GM12878 (cell line): ENCODE results near the gene SOD2. TPM values are rescaled to one million over a fixed set of nuclear protein-coding genes. Genes with fewer than 3 reads are reported as not detected.
"Not testable (repeated sequence)": the region's sequence is repeated elsewhere in the genome, so short reads cannot be mapped to it uniquely, and the experiment has no call there.

Experiments used
- ATAC-seq: fragments of 200-7000 bp; cut with Tn5 transposase; 3 replicates; pipeline ENCODE4 v1.9.1; 2020; ENCODE audit warnings: mild to moderate bottlenecking, moderate library complexity
- BruUV-seq: library from RNA; stranded (reverse); fragments of 400-500 nt; replicated peaks from 2 replicates; lab custom pipeline; 2021; lab: Mats Ljungman, UMichigan
- CTCF ChIA-PET: fragments of 300-600 bp; sonication (Branson Sonifier 250); formaldehyde crosslinking; extraction: SDS; loops from one replicate; lab custom pipeline; 2021; ENCODE audit warnings: inconsistent platforms; lab: Yijun Ruan, JAX
- POLR2A ChIA-PET: fragments of 350-600 bp; formaldehyde crosslinking; extraction: SDS; loops from one replicate; lab custom pipeline; 2021; ENCODE audit warnings: inconsistent platforms; lab: Charles Lee
- RAD21 ChIA-PET: fragments of 300-600 bp; sonication (Branson Sonifier 250); formaldehyde crosslinking; loops from one replicate; lab custom pipeline; 2023; ENCODE audit warnings: antibody characterized with exemption; ENCODE audit not compliant: unreplicated experiment; lab: Charles Lee
- SMC1A ChIA-PET: fragments of 300-600 bp; sonication (Branson Sonifier 250); formaldehyde crosslinking; loops from one replicate; lab custom pipeline; 2023; ENCODE audit not compliant: unreplicated experiment, uncharacterized antibody; lab: Charles Lee
- DNase-seq: peaks from one replicate; pipeline ENCODE4 v3.0.0-alpha.2; 2011; ENCODE audit warnings: low read depth, low spot score
- FAIRE-seq: peaks from 3 replicates; lab custom pipeline; 2011; peaks lifted over from hg19 to GRCh38; lab: Jason Lieb, UNC
- H2AFZ ChIP-seq: 2 replicates; pipeline ENCODE4 v1.6.0; 2011; ENCODE audit warnings: low read depth, low read length, control low read depth; ENCODE audit not compliant: control insufficient read depth
- H3K27ac ChIP-seq: 2 replicates; pipeline ENCODE4 v1.5.1; 2011; ENCODE audit warnings: control low read depth; ENCODE audit not compliant: control insufficient read depth, insufficient read depth
- H3K27me3 ChIP-seq, 2 experiments: replicated peaks in 1 of 2; 2 replicates each; pipeline versions ENCODE4 v1.6.0 to v1.6.1; 2011; ENCODE audit warnings: low read length in 1 of 2; ENCODE audit not compliant: control insufficient read depth in 2 of 2, insufficient read depth in 2 of 2
- H3K36me3 ChIP-seq, 2 experiments: 2 replicates each; pipeline ENCODE4 v1.5.1; 2011; ENCODE audit warnings: low read length in 1 of 2; ENCODE audit not compliant: control insufficient read depth in 2 of 2, insufficient read depth in 2 of 2
- H3K4me1 ChIP-seq: 2 replicates; pipeline ENCODE4 v1.6.1; 2011; ENCODE audit warnings: mild to moderate bottlenecking, low read length, moderate library complexity, mixed read lengths; ENCODE audit not compliant: control insufficient read depth, insufficient read depth
- H3K4me2 ChIP-seq: 2 replicates; pipeline ENCODE4 v1.6.0; 2011; ENCODE audit warnings: control low read depth; ENCODE audit not compliant: control insufficient read depth, insufficient read depth
- H3K4me3 ChIP-seq: fragments of 200-600 bp; sonication (generic); 2 replicates; pipeline ENCODE4 v1.5.1; 2016
- H3K79me2 ChIP-seq: 2 replicates; pipeline ENCODE4 v1.6.0; 2011; ENCODE audit warnings: low read length; ENCODE audit not compliant: control insufficient read depth, insufficient read depth
- H3K9ac ChIP-seq: 2 replicates; pipeline ENCODE4 v1.8.0; 2011; ENCODE audit warnings: low read length, control low read depth, mixed read lengths; ENCODE audit not compliant: control insufficient read depth, insufficient read depth
- H3K9me3 ChIP-seq: replicated peaks from 3 replicates; pipeline ENCODE4 v1.5.1; 2011; ENCODE audit warnings: mild to moderate bottlenecking, low read length; ENCODE audit not compliant: control insufficient read depth, insufficient read depth
- H4K20me1 ChIP-seq: 2 replicates; pipeline ENCODE4 v1.6.0; 2011; ENCODE audit not compliant: control insufficient read depth, insufficient read depth
- CTCF ChIP-seq, 3 experiments: IDR thresholded peaks in 2 of 3; conservative IDR thresholded peaks in 1 of 3; 2 replicates each; pipeline ENCODE4 v1.5.1; 2011; ENCODE audit warnings: low read depth in 3 of 3, low read length in 3 of 3, mild to moderate bottlenecking in 3 of 3, control low read depth in 2 of 3, moderate library complexity in 2 of 3, inconsistent platforms in 1 of 3, mixed read lengths in 1 of 3; ENCODE audit not compliant: control insufficient read depth in 2 of 3, insufficient read depth in 1 of 3; ENCODE audit errors: extremely low read depth in 1 of 3
- HCFC1 ChIP-seq: fragments of 150-350 bp; IDR thresholded peaks from 2 replicates; pipeline ENCODE4 v1.6.1; 2014; ENCODE audit warnings: low read length
- ZBED1 ChIP-seq: IDR thresholded peaks from 2 replicates; pipeline ENCODE4 v1.6.1; 2016; ENCODE audit warnings: borderline replicate concordance
- WGBS: methylation state at CpG from one replicate; pipeline ENCODE4 v1.1.6; 2016; ENCODE audit warnings: low lambda C conversion rate; ENCODE audit not compliant: insufficient replicate concordance, insufficient coverage; ENCODE audit errors: missing lambda C conversion rate; 5-methylcytosine and 5-hydroxymethylcytosine counted together
- in situ Hi-C: fragments of 300-500 bp; cut with MboI; formaldehyde crosslinking; loops from 9 replicates; pipeline ENCODE4 v1.14.3; 2018; ENCODE audit warnings: mixed read lengths
- intact Hi-C: fragments of 100-400 bp; cut with micrococcal nuclease; formaldehyde crosslinking; loops from one replicate; pipeline ENCODE4 v1.14.2; 2022; ENCODE audit not compliant: unreplicated experiment
- polyA plus RNA-seq, 11 experiments: library from polyadenylated mRNA; depleted of rRNA in 4 of 11; unstranded in 6 of 11; stranded (reverse) in 5 of 11; fragments of >200 nt; fragmentation: Nextera tagmentation in 4 of 11; fragmentation: Illumina TruSeq in 1 of 11; extraction: Ambion mirVana in 4 of 11; extraction: Trizol in 1 of 11; gene quantifications; 1 replicate in 1 of 11; 2 replicates in 10 of 11; pipeline versions ENCODE4 v1.2.1 to v1.2.3, GENCODE V29; 2011 to 2016; ENCODE audit warnings: inconsistent platforms in 2 of 11, missing spikeins in 2 of 11, low read depth in 1 of 11
- total RNA-seq, 4 experiments: library from RNA; depleted of rRNA in 3 of 4; stranded (reverse); fragments of >200 nt in 3 of 4; fragmentation: Illumina TruSeq in 1 of 4; extraction: Trizol in 1 of 4; gene quantifications; 2 replicates each; pipeline versions ENCODE4 v1.2.1 to v1.2.3, GENCODE V29; 2013 to 2021
- TF ChIP-seq, protein P1 (sequence below): fragments of 450-650 bp; formaldehyde crosslinking; IDR thresholded peaks from 2 replicates; pipeline ENCODE4 v1.5.0; 2022; ENCODE audit warnings: mild to moderate bottlenecking, missing genetic modification characterization

The SOD2 gene
- total and polyA plus RNA-seq, 10 of the 15 experiments (the other 5 are each of a cell fraction or from before 2014, with no cell fraction given) = 12.1 to 55.8 (median 39.1) TPM

- WGBS = 100% methylated on average over 3 of the region's 3 CpGs
These were observed 28.9 kb upstream of the SOD2 start for GRCh38 chr6:159721981-159722380.

GRCh38 chr6:159720708-159721107, 27.7 kb upstream of the SOD2 start:
- ATAC-seq (peak; percentile 71), FAIRE-seq (no peak), DNase-seq (no peak)
- H3K4me3 ChIP-seq = no peak overlapping the region
- H3K36me3 ChIP-seq = no peaks in the 10 kb centered on the region
- no peaks in the 10 kb centered on the region for H4K20me1 ChIP-seq
- no peaks in the 10 kb centered on the region; the same call in 2 of the 3 replicates for H3K9me3 ChIP-seq
- POLR2A ChIA-PET = interaction anchor here (1.2 kb wide), 1 partner anchor 27 kb away, joined by 4 read pairs; no protein-coding TSS in a partner anchor
- H3K4me2 ChIP-seq = no peak overlapping the region
- CTCF ChIA-PET = interaction anchor here (0.6 to 3.9 kb wide), 19 partner anchors 8 to 735 kb away, joined by 3 to 15 read pairs (median 4); no protein-coding TSS in a partner anchor
- BruUV-seq = no TSS peak
- SMC1A ChIA-PET = interaction anchor here (0.6 to 2.3 kb wide), 9 partner anchors 20 to 349 kb away, joined by 3 to 11 read pairs (median 5); partner anchors contain the start of gene MRPL18
- in situ Hi-C loops = loop anchor here (25.0 kb wide), 1 partner anchor 742 kb away; no protein-coding TSS in a partner anchor
- no peak overlapping the region for H3K27ac ChIP-seq
- H2AFZ ChIP-seq = no peak overlapping the region
- intact Hi-C loops = no loop called here
- no peaks in the 10 kb centered on the region for H3K4me1 ChIP-seq
- WGBS = 75% methylated on average over 4 of the region's 7 CpGs
- H3K27me3 ChIP-seq = no peaks in the 10 kb centered on the region
- RAD21 ChIA-PET = interaction anchor here (0.6 to 1.7 kb wide), 5 partner anchors 29 to 253 kb away, joined by 4 to 7 read pairs (median 4); no protein-coding TSS in a partner anchor
- peaks cover 28% of the 10 kb centered on the region for H3K79me2 ChIP-seq
- H3K9ac ChIP-seq = no peak overlapping the region
- TF ChIP-seq, protein P1, sequence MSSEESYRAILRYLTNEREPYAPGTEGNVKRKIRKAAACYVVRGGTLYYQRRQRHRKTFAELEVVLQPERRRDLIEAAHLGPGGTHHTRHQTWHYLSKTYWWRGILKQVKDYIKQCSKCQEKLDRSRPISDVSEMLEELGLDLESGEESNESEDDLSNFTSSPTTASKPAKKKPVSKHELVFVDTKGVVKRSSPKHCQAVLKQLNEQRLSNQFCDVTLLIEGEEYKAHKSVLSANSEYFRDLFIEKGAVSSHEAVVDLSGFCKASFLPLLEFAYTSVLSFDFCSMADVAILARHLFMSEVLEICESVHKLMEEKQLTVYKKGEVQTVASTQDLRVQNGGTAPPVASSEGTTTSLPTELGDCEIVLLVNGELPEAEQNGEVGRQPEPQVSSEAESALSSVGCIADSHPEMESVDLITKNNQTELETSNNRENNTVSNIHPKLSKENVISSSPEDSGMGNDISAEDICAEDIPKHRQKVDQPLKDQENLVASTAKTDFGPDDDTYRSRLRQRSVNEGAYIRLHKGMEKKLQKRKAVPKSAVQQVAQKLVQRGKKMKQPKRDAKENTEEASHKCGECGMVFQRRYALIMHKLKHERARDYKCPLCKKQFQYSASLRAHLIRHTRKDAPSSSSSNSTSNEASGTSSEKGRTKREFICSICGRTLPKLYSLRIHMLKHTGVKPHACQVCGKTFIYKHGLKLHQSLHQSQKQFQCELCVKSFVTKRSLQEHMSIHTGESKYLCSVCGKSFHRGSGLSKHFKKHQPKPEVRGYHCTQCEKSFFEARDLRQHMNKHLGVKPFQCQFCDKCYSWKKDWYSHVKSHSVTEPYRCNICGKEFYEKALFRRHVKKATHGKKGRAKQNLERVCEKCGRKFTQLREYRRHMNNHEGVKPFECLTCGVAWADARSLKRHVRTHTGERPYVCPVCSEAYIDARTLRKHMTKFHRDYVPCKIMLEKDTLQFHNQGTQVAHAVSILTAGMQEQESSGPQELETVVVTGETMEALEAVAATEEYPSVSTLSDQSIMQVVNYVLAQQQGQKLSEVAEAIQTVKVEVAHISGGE (CRISPR knock-in tag) = no peak
- peak; percentile 27 to 49 (median 27); a peak in 4 of 6 replicates for TF ChIP-seq CTCF (IDR thresholded peaks at IDR 0.05 in 2 of 3, conservative IDR thresholded peaks at IDR 0.05 in 1 of 3; ENCODE audit: control insufficient read depth in 2 of 3, extremely low read depth in 1 of 3, insufficient read depth in 1 of 3, low read depth in 3 of 3, low read length in 3 of 3)
- TF ChIP-seq HCFC1 = no peak
- TF ChIP-seq ZBED1 = no peak

More at GRCh38 chr6:159721981-159722380, 28.9 kb upstream of the SOD2 start:
- in situ Hi-C loops = loop anchor here (25.0 kb wide), 1 partner anchor 740 kb away; no protein-coding TSS in a partner anchor
- POLR2A ChIA-PET = interaction anchor here (1.3 kb wide), 1 partner anchor 68 kb away, joined by 4 read pairs; the partner anchor contains the start of genes MRPL18 and TCP1
- H3K9me3 ChIP-seq, H3K27ac ChIP-seq, ATAC-seq, H3K27me3 ChIP-seq, H3K4me3 ChIP-seq, DNase-seq, H2AFZ ChIP-seq, intact Hi-C loops, H4K20me1 ChIP-seq, H3K36me3 ChIP-seq, H3K4me2 ChIP-seq, BruUV-seq, FAIRE-seq, H3K4me1 ChIP-seq, H3K9ac ChIP-seq: not testable (repeated sequence)
- CTCF ChIA-PET = interaction anchor here (1.3 to 3.9 kb wide), 3 partner anchors 7 to 60 kb away, joined by 3 to 15 read pairs (median 10); no protein-coding TSS in a partner anchor
- peaks cover 40% of the 10 kb centered on the region for H3K79me2 ChIP-seq
- SMC1A ChIA-PET = interaction anchor here (0.7 to 11.1 kb wide), 7 partner anchors 13 to 219 kb away, joined by 3 to 108 read pairs (median 4); partner anchors contain the start of genes MRPL18 and TCP1
- RAD21 ChIA-PET = interaction anchor here (1.5 kb wide), 1 partner anchor 65 kb away, joined by 3 read pairs; no protein-coding TSS in a partner anchor
